HepG2 (cell line): Measurements from ENCODE around the gene DPYD. TPM values are rescaled to one million over a fixed set of nuclear protein-coding genes. Genes with fewer than 3 reads are reported as not detected.

Experiments used
- ATAC-seq: fragments of 200-7000 bp; cut with Tn5 transposase; 3 replicates; pipeline ENCODE4 v1.9.1; 2020; ENCODE audit warnings: mild to moderate bottlenecking, moderate library complexity
- BruUV-seq: library from RNA; stranded (reverse); fragments of 400-500 nt; replicated peaks from 2 replicates; lab custom pipeline; 2021; lab: Mats Ljungman, UMichigan
- CTCF ChIA-PET: fragments of 300-600 bp; formaldehyde crosslinking; extraction: SDS; loops from one replicate; lab custom pipeline; 2021; ENCODE audit warnings: low total read pairs, inconsistent platforms, low intra/inter-chr PET ratio; lab: Yijun Ruan, JAX
- POLR2A ChIA-PET: fragments of 350-600 bp; sonication (Branson Sonifier 250); formaldehyde crosslinking; loops from one replicate; lab custom pipeline; 2020; ENCODE audit warnings: antibody characterized with exemption, inconsistent platforms; lab: Yijun Ruan, JAX
- DNase-seq: peaks from one replicate; pipeline ENCODE4 v3.0.0-alpha.2; 2015; ENCODE audit warnings: low spot score
- FAIRE-seq: peaks from 3 replicates; lab custom pipeline; 2011; peaks lifted over from hg19 to GRCh38; lab: Jason Lieb, UNC
- H2AFZ ChIP-seq: one replicate; pipeline ENCODE4 v1.6.1; 2011; ENCODE audit warnings: low read length, inconsistent platforms
- H3K27ac ChIP-seq: fragments of 300-600 bp; 3 replicates; pipeline ENCODE4 v1.8.0; 2011; ENCODE audit warnings: mixed run types, mild to moderate bottlenecking, mixed read lengths, low read length, inconsistent platforms; ENCODE audit not compliant: insufficient read depth; ENCODE audit errors: extremely low read length
- H3K27me3 ChIP-seq, 2 experiments: fragments of 200-600 bp in 1 of 2; 2 replicates in 1 of 2; 3 replicates in 1 of 2; pipeline versions ENCODE4 v1.6.0 to v1.8.0; 2011; ENCODE audit warnings: low read length in 2 of 2, mild to moderate bottlenecking in 2 of 2, moderate library complexity in 2 of 2, inconsistent platforms in 1 of 2; ENCODE audit not compliant: insufficient read depth in 2 of 2, control insufficient read depth in 1 of 2
- H3K36me3 ChIP-seq, 2 experiments: fragments of 200-600 bp in 1 of 2; replicated peaks in 1 of 2; 2 replicates in 1 of 2; 3 replicates in 1 of 2; pipeline versions ENCODE4 v1.5.1 to v1.8.0; 2011; ENCODE audit warnings: low read length in 2 of 2, inconsistent platforms in 1 of 2; ENCODE audit not compliant: insufficient read depth in 2 of 2, control insufficient read depth in 1 of 2
- H3K4me1 ChIP-seq: 2 replicates; pipeline ENCODE4 v1.5.1; 2012; ENCODE audit warnings: low read length, inconsistent platforms; ENCODE audit not compliant: insufficient read depth
- H3K4me2 ChIP-seq: 2 replicates; pipeline ENCODE4 v1.6.0; 2011; ENCODE audit warnings: low read depth, low read length, inconsistent platforms
- H3K4me3 ChIP-seq, 3 experiments: fragments of 200-600 bp in 1 of 3; sonication (generic), shearing (Covaris generic) in 1 of 3; replicated peaks in 1 of 3; 2 replicates each; pipeline ENCODE4 v1.5.1; 2011 to 2016; ENCODE audit warnings: low read length in 3 of 3, inconsistent platforms in 2 of 3, low read depth in 2 of 3, mild to moderate bottlenecking in 2 of 3, control low read depth in 1 of 3, mixed read lengths in 1 of 3; ENCODE audit not compliant: insufficient read depth in 1 of 3
- H3K79me2 ChIP-seq: one replicate; pipeline ENCODE4 v1.6.1; 2011; ENCODE audit warnings: low read length, inconsistent platforms; ENCODE audit not compliant: insufficient read depth
- H3K9ac ChIP-seq: 2 replicates; pipeline ENCODE4 v1.6.0; 2011; ENCODE audit warnings: mild to moderate bottlenecking, low read depth, low read length, inconsistent platforms; ENCODE audit not compliant: insufficient read depth
- H3K9me3 ChIP-seq: 2 replicates; pipeline ENCODE4 v1.5.1; 2012; ENCODE audit warnings: mild to moderate bottlenecking, low read length
- H4K20me1 ChIP-seq: 2 replicates; pipeline ENCODE4 v1.6.0; 2011; ENCODE audit warnings: inconsistent platforms, mild to moderate bottlenecking, low read length, moderate library complexity; ENCODE audit not compliant: insufficient read depth
- KDM3A ChIP-seq: IDR thresholded peaks from 2 replicates; pipeline ENCODE4 v1.6.1; 2018; ENCODE audit warnings: low read depth, missing compliant biosample characterization
- NR1H2 ChIP-seq: sonication (generic); formaldehyde crosslinking; IDR thresholded peaks from 2 replicates; pipeline ENCODE4 v1.8.1; 2022; ENCODE audit warnings: low read depth, missing genetic modification reagents, borderline replicate concordance
- POLR2AphosphoS5 ChIP-seq: IDR thresholded peaks from 2 replicates; pipeline ENCODE4 v1.6.1; 2012; ENCODE audit warnings: low read depth, low read length
- RELA ChIP-seq: sonication (generic); formaldehyde crosslinking; IDR thresholded peaks from 2 replicates; pipeline ENCODE4 v1.4.0; 2020; ENCODE audit warnings: missing genetic modification reagents
- SIX1 ChIP-seq: sonication (generic); formaldehyde crosslinking; IDR thresholded peaks from 2 replicates; pipeline ENCODE4 v1.4.0; 2020; ENCODE audit warnings: missing genetic modification reagents, borderline replicate concordance
- U2AF2 ChIP-seq: fragments of 200-400 bp; formaldehyde crosslinking; IDR thresholded peaks from 2 replicates; pipeline ENCODE4 v1.6.1; 2017; ENCODE audit warnings: low read depth, mild to moderate bottlenecking, low read length
- ZNF83 ChIP-seq: sonication (generic); formaldehyde crosslinking; IDR thresholded peaks from 2 replicates; pipeline ENCODE4 v1.4.0; 2020; ENCODE audit warnings: missing genetic modification reagents, mild to moderate bottlenecking, borderline replicate concordance
- ZSCAN29 ChIP-seq: sonication (generic); formaldehyde crosslinking; conservative IDR thresholded peaks from 2 replicates; pipeline ENCODE4 v1.4.0; 2020; ENCODE audit warnings: mild to moderate bottlenecking, missing genetic modification reagents
- WGBS: methylation state at CpG from one replicate; pipeline ENCODE4 v1.1.6; 2017; ENCODE audit warnings: low lambda C conversion rate; 5-methylcytosine and 5-hydroxymethylcytosine counted together
- in situ Hi-C: cut with HindIII; loops from 2 replicates; pipeline ENCODE4 v1.10.0; 2017; ENCODE audit warnings: low pct_unique_long_range_greater_than_20kb; ENCODE audit not compliant: extremely low pct_ligation_motif_present
- intact Hi-C: fragments of 100-400 bp; cut with micrococcal nuclease; formaldehyde crosslinking; loops from one replicate; pipeline ENCODE4 v1.10.0; 2022; ENCODE audit not compliant: unreplicated experiment
- polyA plus RNA-seq, 8 experiments: library from polyadenylated mRNA; depleted of rRNA in 3 of 8; stranded (reverse) in 7 of 8; unstranded in 1 of 8; fragments of >200 nt; fragmentation: Illumina TruSeq in 4 of 8; extraction: Trizol in 4 of 8; gene quantifications; 2 replicates each; pipeline versions ENCODE4 v1.2.1 to v1.2.3, GENCODE V29; 2011 to 2016; ENCODE audit warnings: low read depth in 4 of 8, missing spikeins in 1 of 8, mixed read lengths in 1 of 8; ENCODE audit not compliant: insufficient read depth in 1 of 8
- total RNA-seq, 5 experiments: library from RNA; depleted of rRNA; stranded (reverse); fragments of >200 nt; fragmentation: Illumina TruSeq; extraction: Trizol; gene quantifications; 2 replicates each; pipeline ENCODE4 v1.2.3, GENCODE V29; 2016; ENCODE audit warnings: low read depth in 1 of 5
- TF ChIP-seq, protein P1 (sequence below): sonication (generic); formaldehyde crosslinking; IDR thresholded peaks from 2 replicates; pipeline ENCODE4 v1.4.0; 2020; ENCODE audit warnings: missing genetic modification reagents
- TF ChIP-seq, protein P2 (sequence below): sonication (generic); formaldehyde crosslinking; IDR thresholded peaks from 2 replicates; pipeline ENCODE4 v1.8.0; 2022; ENCODE audit warnings: mild to moderate bottlenecking, missing genetic modification reagents
- TF ChIP-seq, protein P3 (sequence below): sonication (generic); formaldehyde crosslinking; IDR thresholded peaks from 2 replicates; pipeline ENCODE4 v1.8.1; 2023; ENCODE audit warnings: mild to moderate bottlenecking, moderate library complexity, missing genetic modification reagents

DPYD gene
- total and polyA plus RNA-seq, 2 of the 13 experiments (the other 11 are each of a cell fraction or from before 2014, with no cell fraction given): 1.3 to 3.4 TPM

DNA sequence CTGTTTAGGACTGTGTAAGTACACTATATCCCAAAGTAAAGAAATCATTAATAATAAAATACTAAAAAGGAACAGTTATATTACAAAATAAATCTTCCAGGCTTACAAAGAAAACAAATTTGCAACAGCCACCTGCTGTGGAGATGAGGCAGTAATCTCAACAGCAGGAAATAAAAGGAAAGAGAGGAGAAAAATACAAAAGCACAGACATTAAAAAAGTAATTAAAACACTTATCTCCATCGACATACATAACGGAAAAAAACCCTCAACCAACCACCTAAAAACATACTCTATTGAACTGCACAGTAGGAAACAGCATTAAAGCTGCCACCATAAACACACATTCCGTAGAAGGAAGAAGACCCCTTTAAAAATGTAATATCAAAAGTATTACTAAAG is 317.6 kb downstream of the DPYD start:
- H3K4me2 ChIP-seq: no peak overlapping the region
- no peaks in the 10 kb centered on the region for H3K27me3 ChIP-seq
- 64% methylated on average over 3 of the region's 3 CpGs for WGBS
- no peaks in the 10 kb centered on the region for H3K4me1 ChIP-seq
- BruUV-seq: no TSS peak
- TF ChIP-seq SIX1: no peak
- TF ChIP-seq ZNF83 (CRISPR knock-in tag): no peak
- no peak for TF ChIP-seq RELA (CRISPR knock-in tag)
- TF ChIP-seq, protein P1, sequence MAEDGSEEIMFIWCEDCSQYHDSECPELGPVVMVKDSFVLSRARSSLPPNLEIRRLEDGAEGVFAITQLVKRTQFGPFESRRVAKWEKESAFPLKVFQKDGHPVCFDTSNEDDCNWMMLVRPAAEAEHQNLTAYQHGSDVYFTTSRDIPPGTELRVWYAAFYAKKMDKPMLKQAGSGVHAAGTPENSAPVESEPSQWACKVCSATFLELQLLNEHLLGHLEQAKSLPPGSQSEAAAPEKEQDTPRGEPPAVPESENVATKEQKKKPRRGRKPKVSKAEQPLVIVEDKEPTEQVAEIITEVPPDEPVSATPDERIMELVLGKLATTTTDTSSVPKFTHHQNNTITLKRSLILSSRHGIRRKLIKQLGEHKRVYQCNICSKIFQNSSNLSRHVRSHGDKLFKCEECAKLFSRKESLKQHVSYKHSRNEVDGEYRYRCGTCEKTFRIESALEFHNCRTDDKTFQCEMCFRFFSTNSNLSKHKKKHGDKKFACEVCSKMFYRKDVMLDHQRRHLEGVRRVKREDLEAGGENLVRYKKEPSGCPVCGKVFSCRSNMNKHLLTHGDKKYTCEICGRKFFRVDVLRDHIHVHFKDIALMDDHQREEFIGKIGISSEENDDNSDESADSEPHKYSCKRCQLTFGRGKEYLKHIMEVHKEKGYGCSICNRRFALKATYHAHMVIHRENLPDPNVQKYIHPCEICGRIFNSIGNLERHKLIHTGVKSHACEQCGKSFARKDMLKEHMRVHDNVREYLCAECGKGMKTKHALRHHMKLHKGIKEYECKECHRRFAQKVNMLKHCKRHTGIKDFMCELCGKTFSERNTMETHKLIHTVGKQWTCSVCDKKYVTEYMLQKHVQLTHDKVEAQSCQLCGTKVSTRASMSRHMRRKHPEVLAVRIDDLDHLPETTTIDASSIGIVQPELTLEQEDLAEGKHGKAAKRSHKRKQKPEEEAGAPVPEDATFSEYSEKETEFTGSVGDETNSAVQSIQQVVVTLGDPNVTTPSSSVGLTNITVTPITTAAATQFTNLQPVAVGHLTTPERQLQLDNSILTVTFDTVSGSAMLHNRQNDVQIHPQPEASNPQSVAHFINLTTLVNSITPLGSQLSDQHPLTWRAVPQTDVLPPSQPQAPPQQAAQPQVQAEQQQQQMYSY (CRISPR knock-in tag): no peak
- TF ChIP-seq NR1H2 (CRISPR knock-in tag): no peak
- TF ChIP-seq U2AF2: no peak
- no peak for TF ChIP-seq ZSCAN29
- TF ChIP-seq, protein P2, sequence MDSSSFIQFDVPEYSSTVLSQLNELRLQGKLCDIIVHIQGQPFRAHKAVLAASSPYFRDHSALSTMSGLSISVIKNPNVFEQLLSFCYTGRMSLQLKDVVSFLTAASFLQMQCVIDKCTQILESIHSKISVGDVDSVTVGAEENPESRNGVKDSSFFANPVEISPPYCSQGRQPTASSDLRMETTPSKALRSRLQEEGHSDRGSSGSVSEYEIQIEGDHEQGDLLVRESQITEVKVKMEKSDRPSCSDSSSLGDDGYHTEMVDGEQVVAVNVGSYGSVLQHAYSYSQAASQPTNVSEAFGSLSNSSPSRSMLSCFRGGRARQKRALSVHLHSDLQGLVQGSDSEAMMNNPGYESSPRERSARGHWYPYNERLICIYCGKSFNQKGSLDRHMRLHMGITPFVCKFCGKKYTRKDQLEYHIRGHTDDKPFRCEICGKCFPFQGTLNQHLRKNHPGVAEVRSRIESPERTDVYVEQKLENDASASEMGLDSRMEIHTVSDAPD: no peak
- no peak for TF ChIP-seq POLR2AphosphoS5
- TF ChIP-seq, protein P3, sequence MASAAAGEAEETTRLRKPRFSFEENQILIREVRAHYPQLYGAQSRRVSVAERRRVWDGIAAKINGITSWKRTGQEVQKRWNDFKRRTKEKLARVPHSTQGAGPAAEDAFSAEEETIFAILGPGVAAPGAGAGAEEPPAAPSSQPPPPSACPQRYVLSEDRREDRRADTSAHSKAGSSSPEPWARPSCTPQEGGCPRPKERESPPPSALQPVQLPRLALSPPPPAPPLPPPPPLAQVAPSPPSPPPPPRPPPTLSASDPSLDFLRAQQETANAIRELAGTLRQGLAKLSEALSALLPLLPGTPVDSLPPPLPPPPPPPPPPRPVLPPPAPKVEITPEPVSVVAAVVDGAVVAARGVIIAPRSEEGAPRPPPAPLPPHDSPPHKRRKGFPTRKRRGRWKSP (CRISPR knock-in tag): no peak
- TF ChIP-seq KDM3A (CRISPR knock-in tag): no peak
- FAIRE-seq (no peak), ATAC-seq (no peak), DNase-seq (no peak)
- no peaks in the 10 kb centered on the region for H4K20me1 ChIP-seq
- intact Hi-C loops (no loop called here), in situ Hi-C loops (no loop called here)
- H3K9me3 ChIP-seq: no peaks in the 10 kb centered on the region
- no peak overlapping the region for H2AFZ ChIP-seq
- no peak overlapping the region for H3K27ac ChIP-seq
- ChIA-PET CTCF (no interaction called here), POLR2A (no interaction called here)
- no peaks in the 10 kb centered on the region for H3K79me2 ChIP-seq
- H3K4me3 ChIP-seq: no peak overlapping the region
- H3K36me3 ChIP-seq: no peaks in the 10 kb centered on the region
- H3K9ac ChIP-seq: no peak overlapping the region
